Measurements from ENCODE around the gene CYP19A1.

DNA sequence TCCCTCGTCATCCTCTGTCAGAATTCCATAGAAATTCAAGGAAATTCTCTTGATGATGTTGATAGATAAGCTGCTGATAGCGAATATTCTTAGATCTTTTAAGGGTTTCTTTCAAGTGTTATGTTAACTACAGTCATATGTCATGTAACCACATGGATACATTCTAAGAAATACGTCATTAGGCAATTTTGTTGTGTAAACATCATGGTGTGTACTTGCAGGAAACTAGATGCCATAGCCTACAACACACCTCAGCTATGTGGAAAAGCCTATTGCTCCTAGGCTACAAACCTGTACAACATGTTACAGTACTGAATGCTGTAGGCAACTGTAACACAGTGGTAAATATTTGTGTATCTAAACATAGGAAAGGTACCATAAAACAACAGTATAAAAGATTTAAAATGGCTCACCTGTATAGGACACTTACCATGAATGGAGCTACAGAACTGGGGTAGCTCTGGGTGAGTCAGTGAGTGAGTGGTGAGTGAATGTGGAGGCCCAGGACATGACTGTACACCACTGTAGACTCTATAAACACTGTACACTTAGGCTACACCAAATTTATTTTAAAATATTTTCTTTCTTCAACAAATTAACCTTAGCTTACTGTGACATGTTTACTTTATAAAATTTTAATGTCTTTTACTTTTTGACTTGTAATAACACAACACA, 37.7 kb upstream of the CYP19A1 start:
- TF ChIP-seq, protein P1, sequence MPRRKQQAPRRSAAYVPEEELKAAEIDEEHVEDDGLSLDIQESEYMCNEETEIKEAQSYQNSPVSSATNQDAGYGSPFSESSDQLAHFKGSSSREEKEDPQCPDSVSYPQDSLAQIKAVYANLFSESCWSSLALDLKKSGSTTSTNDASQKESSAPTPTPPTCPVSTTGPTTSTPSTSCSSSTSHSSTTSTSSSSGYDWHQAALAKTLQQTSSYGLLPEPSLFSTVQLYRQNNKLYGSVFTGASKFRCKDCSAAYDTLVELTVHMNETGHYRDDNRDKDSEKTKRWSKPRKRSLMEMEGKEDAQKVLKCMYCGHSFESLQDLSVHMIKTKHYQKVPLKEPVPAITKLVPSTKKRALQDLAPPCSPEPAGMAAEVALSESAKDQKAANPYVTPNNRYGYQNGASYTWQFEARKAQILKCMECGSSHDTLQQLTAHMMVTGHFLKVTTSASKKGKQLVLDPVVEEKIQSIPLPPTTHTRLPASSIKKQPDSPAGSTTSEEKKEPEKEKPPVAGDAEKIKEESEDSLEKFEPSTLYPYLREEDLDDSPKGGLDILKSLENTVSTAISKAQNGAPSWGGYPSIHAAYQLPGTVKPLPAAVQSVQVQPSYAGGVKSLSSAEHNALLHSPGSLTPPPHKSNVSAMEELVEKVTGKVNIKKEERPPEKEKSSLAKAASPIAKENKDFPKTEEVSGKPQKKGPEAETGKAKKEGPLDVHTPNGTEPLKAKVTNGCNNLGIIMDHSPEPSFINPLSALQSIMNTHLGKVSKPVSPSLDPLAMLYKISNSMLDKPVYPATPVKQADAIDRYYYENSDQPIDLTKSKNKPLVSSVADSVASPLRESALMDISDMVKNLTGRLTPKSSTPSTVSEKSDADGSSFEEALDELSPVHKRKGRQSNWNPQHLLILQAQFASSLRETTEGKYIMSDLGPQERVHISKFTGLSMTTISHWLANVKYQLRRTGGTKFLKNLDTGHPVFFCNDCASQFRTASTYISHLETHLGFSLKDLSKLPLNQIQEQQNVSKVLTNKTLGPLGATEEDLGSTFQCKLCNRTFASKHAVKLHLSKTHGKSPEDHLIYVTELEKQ (CRISPR knock-in tag; IDR thresholded peaks at IDR 0.05), result no peak
- TF ChIP-seq SMARCE1 (IDR thresholded peaks at IDR 0.05) (no peak), CHD1 (IDR thresholded peaks at IDR 0.05; ENCODE audit: low read length) (no peak), RBFOX2 (IDR thresholded peaks at IDR 0.05; ENCODE audit: low read depth, low read length) (no peak), ETV6 (IDR thresholded peaks at IDR 0.05; ENCODE audit: borderline replicate concordance in 1 of 2, low read depth in 2 of 2, low read length in 1 of 2) (no peak), ETV6 (CRISPR knock-in tag; IDR thresholded peaks at IDR 0.05; ENCODE audit: borderline replicate concordance) (no peak)

Measured in K562 (cell line).